HG03521 (cell line): ENCODE results near the gene IL3.

Experiments
- ATAC-seq: cut with Tn5 transposase; IDR thresholded peaks from one replicate; pipeline ENCODE4 v1.9.1; 2021; ENCODE audit warnings: mild to moderate bottlenecking, moderate library complexity; ENCODE audit not compliant: unreplicated experiment

The IL3 gene, protein sequence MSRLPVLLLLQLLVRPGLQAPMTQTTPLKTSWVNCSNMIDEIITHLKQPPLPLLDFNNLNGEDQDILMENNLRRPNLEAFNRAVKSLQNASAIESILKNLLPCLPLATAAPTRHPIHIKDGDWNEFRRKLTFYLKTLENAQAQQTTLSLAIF

DNA sequence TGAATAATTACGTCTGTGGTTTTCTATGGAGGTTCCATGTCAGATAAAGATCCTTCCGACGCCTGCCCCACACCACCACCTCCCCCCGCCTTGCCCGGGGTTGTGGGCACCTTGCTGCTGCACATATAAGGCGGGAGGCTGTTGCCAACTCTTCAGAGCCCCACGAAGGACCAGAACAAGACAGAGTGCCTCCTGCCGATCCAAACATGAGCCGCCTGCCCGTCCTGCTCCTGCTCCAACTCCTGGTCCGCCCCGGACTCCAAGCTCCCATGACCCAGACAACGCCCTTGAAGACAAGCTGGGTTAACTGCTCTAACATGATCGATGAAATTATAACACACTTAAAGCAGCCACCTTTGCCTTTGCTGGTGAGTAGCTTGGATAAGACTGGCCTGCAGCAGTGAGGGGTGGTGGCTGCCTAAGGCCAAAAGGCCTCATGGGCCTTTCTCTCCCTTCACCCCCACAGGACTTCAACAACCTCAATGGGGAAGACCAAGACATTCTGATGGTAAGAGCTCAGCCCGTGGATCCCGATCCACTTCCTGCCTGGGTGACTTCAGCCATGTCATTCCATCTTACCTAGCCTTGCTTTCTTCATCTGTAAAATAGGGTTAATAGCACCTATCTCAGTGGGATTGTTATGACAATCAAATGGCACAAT, at the start of gene IL3:
Gene IL3 (plus strand): TSS at position 155 of the 661 bp plus-strand sequence. CDS start 52 bp downstream, at position 207.
- ATAC-seq = no peak

DNA sequence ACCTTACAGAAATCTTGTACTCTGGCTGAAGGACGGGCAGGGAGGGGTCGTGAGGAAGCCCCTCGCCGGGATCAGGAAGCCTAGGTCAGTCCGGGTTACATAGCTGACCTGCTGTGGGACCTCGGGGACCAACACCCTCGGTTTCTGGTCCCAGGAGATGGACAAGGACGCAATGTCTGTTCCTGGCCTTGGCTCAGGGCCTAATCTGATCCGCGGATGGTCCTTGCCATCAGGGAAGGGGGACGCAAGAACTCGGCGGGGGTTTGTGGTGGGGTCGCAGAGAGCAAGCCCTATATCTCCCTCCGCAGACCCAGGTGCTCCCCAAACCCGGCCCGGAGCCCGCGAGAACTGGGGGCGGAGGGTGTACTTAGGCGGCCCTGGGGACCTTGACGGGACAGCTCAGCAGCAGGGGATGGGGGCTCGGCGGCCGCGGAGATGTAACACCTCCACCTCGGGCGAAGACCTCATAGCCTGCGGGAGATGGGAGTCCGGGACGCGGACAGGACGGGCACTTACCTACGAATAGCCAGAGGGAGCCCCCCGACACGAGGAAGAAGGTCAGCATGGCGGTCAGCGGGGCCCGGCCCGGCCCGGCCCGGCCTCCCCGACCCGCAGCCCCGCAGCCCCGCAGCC, 49.4 kb upstream of the IL3 start:
- no peak for ATAC-seq

DNA sequence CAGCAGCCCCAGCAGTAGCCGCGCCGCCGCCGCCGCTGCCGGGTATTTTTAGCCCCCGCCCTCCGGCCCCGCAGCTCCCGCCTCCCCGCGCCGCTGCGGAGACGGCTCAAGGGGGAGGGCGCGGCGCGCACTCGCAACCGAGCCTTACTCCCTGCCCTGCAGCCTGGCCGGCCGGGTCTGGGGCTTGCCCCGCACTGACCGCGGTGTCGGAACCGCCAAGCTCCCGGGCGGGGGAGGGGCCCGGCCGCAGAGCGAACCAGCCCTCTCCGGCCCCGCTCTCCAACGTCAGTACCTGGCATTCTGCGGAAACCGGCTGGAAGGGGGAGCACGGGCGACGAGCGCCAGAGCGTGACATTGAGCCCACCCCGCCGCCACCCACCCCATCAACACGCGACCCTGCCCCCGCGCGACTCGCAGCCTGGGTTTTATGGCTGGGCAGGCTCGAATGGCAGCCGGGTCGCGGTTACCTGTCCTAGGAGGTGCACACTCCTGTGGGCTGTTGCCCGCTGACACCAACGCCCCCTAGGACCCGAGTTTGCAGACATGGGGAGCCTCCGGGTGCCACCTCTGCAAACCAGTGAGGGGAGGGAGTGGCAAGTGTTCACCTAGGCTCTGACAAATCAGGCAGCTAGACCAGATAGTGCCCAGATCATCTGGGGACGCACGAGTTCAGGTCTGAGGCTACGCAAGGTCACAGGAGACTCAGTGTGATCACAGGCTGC, 48.7 kb upstream of the IL3 start, which contains the start of gene ACSL6:
Gene ACSL6 (minus strand): TSS at position 37 of the 722 bp plus-strand sequence. CDS start 105 bp downstream, outside the sequence.
- ATAC-seq = no peak

DNA sequence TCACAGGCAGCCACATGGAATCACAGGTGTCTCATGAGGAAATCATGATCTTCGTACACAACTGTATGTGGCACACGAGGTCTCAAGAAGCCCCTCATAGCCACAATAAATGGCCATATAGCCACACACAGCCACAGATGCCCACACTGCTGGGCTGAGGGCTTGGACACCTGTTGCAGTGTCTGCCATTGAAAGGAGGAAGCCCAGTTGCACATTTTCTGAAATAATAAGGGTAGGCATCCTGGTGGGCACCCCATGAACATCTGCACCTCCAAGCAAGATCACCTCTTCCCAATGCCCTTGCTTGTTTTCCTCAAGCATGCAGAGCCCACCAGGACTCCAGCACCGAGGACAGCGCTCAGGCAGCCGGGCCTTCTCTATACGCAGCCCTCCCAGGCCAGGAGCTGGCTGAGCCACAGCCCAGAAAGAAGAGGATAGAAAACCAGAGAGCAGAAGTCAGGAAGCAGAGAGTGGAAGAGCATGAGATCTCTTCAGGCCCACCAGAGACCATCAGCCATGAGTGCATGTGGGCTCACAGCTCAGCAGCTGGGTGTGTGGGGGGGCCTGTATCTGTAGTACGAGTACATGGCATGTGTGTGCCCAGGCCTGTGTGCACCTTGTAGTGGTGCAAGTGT, 48.0 kb upstream of the IL3 start:
- ATAC-seq = no peak

DNA sequence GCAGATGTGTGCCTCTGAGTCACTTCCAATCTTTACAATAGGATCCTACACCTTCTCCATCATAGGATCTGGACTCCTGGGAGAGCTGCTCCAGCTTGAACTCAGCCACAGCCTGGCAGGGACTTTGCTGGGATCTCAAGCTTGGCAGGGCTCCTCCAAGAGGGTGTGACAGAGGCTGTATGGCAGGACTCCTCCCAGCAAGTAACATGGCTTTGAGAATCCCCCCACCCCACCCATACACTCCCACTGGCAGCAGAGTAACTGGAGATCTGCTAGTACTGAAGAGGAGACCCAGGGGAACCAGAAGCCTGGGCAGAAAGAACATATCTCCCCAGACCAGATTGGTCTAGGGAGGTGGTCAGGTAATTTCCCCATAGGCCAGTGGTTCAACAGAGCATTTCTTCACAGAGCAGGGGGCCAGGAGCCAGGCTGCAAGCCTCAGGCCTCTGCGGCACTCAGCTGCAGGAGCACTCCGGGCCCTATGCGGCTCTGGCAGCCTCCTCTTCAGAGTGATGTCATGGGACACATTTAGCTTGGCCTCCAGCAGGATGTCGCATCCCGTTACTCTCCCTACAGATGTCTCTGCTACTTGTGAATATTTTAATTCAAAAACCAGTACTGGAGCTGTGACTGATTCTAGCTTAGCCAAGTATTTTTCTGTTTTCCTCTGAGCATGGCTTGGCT, 47.3 kb upstream of the IL3 start:
- ATAC-seq = no peak

DNA sequence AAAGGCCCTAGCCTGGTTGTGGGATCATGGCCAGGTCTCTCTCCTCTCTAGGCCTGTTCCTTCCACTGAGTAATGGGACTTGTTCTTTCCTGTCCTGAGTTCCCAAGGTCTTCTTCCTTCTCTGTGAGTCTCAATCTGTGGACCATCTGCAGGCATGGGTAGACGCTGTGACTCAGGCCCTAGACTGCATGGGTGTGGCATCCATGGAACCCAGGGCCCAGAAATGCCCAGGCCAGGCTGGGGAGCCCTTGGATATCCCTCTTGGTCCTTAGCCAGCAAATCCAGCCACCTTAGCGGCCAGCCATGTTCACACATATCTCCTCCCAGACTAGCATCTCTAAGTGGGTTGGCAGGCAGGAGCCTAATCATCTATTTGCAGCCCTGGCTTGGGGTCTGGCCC, 46.7 kb upstream of the IL3 start:
- ATAC-seq = no peak

DNA sequence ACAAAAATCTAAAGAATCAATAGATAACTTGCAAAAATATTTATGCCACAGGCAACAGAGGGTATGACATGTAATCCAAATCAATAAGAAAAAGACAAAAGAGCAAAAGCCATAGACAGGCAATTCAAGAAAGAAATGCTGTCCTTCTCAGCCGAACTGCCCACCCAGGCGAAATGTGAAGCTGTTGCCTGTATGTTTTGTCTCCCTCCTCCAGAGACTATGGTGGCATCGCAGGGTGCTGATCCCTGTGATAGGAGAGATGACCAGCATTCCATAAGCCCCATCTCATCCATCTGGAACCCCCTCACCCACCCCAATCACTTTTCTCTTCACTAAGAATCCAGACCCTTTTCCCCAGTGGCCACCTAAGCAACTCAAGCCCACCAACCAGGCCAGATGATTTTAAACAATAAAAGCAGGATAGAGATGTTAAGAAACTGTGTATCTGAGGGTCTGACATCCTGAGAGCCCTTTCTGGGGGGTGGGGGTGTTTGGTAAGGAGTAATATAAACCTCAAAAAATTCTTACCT, 43.7 kb upstream of the IL3 start:
- ATAC-seq = no peak

DNA sequence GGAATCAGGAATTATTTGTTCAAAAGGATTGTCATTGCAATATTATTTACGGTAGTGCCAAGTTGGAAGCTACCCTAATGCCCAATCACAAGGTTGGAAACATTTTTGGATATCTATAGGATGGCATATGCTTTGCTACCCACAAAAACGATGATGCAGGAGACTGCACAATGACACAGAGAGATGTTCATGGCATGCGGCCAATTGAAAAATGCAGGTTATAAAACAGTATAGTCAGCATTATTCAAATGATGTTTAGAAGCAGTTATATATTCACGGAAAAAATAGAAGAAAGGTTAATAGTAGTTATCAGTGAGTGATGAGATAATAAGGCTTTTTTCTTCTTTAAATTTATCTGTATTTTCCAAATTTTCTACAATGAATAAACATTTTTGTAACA, 43.1 kb upstream of the IL3 start:
- ATAC-seq = no peak

DNA sequence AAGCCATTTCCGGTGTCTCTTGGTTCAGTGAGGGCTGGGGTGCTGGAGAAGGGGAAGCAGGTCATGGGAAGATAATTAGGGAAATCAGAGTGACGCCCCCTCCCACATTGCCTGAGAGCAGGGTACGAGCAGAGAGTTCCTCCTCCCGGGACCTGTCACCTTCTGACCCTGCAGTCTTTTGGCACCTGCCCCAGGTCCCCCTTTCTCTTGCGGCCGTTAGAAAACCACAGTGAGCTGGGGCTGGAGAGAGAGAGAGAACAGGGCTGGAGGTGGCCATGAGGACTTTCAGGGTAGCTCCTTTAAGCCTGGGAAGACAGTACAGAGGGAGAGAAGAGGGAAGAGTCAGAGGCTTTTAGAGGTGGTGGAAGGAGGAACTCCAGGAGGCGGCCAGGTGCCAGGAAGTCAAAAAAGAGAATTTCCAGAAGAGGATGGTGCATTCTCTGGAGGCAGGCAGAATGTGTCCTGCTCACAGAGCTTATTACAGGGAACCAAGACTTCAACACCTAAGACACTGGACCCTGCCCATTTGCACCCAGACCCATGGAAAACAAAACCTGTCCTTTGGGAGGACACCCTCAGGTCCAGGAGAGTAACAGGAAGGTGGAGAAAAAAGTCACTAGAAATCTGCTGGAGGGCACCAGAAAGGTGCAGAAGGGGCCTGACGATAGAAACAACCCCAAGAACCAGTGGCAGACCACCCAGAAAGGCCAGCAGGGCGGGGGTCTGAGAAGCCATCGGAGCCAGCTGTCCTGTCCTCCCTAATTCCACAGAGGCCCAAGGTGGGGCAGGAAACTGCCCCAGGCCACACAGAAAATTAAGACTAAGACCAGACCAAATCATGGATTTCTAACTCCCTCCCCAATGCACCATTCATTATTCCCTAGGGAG, 42.5 kb upstream of the IL3 start:
- ATAC-seq = no peak

DNA sequence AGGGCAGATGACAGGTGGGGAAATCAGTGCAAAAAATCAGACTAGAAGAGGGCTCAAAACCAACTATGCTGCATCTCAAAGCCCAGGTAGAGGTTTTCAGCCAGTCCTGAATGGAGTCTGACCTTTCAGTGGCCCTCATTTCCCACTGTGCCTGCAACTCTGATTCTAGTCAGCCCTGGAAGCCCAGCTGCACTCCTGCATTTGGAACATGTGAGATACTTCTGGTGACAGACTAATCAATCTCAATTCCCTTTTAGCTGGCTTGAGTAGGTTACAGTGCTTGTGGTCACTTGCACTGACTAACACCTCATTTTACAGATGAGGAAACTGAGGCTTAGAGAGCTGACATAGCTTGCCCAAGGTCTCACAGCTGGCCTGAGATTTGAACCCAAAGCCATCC, 41.1 kb upstream of the IL3 start:
- ATAC-seq = no peak

DNA sequence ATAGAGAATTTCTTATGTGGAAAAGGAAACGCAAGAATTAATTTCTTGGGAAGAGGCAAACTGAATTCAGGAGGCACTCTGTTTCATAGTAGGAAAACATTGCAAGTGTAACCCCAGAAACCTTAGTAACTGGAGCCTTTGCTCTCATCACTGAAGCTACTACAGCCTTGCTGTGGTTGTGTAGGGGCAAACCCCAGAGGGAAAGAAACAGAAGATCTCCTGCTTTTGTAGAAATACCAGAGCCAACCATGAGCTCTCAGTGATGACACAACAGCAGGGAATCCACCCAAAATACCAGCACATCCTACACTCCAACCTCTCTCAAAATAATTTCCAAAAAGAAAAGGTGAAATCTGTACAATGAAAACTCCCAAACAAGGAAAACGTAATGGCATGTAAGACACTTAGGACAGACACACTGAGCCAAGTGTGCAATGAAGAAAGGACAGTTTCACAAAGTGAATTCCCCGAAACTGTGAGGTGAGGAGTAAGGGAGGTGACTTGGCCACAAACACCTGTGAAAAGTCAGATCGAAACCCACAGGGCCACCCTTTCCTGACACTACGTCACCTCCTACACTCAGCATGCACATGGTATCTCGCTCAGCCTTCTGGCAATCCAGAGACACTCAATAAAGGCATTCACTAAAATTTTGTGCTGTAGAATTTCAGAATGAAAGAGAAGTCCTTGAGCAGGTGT, 40.4 kb upstream of the IL3 start:
- peak; percentile 97 for ATAC-seq

DNA sequence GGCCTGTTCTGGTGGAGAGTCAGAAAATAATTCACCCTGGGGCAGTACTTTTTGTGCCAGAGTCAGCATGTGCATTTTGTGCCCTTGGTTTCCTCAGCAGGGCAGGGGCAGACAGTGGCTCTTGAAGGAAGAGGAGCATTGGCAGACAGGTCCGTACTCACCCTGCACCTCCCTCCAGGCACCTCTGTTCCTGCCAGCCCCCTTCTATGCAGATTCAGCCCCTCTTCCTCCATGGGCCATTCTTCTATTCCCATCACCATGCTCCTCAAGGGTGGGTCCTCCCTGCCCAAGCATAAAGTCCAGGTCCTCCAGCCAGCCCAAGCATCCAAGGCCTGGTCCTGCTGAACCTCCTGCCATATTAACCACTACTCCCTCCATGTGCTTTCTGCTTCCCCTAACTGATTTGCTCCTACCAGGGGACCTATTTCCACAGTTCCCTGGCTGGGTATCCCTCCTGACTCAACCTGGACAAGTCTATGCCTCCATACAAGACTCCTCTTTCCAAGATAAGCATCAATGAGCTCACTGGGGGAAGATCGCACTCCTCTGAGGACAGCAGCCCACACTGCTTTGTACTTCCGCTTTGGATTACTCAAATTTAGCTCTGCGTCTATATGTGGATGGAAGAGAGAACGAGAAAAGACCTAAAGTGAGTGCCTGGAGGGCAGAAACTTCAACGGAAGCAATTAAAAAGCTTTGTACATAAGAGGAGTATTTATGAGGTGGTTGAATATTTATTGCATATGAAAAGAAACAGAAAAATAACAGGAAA, 39.7 kb upstream of the IL3 start:
- ATAC-seq = peak; percentile 20

DNA sequence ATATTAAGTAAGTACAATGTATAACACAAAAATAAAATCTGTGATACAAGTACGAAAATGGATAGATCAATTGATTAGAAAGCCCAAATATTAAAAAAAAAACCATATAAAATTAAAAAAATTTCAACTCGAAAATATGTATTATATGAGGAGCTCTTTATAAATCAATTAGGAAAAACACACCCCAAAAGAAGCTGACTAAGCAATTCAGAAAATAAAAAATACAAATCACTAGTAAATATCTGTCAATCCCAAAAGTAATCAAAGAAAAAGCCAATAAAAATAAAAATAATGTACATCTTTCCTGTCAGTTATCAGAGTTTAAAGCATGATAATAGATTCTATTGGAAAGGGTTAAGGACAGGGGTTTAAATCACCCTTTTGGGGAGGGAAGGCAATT, 38.8 kb upstream of the IL3 start:
- ATAC-seq = no peak

DNA sequence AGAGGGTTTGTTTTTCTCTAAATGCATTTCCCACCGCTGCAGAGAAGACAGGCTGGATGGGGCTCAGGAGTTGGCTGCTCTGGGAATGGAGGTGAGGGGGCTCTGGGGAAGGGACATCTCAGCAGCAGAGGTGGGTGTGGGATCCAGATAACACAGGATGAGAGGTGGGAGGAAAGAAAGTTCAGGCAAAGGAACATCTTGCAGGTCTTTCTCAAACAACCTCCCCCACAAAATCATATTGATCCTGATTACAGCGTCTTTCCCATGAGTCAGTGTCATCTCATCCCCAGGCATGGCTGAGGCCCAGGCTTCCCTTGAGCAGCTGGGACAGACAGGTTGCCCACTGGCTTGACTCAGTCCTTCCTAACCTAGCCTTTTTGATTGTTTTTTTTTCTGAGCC, 37.7 kb upstream of the IL3 start:
- no peak for ATAC-seq

DNA sequence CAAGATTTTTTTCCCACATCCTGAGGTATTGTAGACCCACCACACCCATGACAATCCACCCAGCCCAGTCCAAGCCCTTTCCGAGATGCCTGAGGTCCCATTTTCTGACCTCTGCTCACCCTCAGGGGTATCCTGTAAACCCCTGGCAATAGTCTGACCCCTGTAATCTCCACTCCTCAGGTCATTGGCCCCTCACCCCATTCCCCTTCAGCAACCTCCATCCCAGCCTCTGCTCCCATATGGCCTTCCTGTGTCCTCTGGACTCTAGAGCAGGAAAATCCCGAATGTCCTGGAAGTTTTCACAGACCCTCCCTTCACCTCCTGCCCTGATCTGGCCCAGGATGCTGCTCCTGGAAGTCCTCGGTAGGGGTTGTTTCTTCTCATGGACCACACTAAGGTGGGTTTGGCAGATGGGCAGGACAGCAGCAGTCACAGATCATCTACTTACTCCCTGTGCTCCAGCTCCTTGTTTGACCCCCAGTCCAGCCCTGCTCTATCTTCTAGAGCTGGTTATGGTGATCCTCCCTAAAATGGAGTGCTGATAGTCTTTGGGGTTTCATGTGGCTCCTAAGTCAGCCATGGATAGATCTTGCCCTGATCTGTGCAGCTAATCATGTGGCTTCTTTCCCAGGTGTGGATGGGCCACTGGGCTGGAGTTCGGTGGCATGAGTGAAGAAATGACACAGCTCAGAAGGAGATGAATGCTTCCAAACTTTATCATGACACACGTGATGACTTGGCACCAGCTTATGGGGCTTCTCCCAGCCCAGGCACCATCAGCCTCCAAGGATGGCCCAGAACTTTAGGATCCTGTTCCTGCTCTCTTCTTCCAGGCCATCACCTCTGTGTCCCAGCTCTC, 37.0 kb upstream of the IL3 start:
- no peak for ATAC-seq

DNA sequence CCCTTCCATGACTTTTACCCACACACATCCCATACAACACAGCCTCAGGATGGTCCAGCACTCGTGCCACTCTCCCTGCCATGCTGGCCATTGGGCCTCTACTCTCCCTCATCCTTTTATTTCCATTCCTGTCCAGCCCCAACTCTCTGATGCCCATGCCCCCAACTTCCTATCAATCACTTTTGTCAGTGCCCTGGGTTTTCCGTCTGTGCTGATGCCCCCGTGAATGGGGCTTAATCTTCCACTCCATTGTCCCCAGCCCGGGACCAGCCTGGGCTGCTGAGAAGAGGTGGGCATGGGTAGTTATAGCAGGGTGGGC, 36.4 kb upstream of the IL3 start:
- ATAC-seq = no peak

DNA sequence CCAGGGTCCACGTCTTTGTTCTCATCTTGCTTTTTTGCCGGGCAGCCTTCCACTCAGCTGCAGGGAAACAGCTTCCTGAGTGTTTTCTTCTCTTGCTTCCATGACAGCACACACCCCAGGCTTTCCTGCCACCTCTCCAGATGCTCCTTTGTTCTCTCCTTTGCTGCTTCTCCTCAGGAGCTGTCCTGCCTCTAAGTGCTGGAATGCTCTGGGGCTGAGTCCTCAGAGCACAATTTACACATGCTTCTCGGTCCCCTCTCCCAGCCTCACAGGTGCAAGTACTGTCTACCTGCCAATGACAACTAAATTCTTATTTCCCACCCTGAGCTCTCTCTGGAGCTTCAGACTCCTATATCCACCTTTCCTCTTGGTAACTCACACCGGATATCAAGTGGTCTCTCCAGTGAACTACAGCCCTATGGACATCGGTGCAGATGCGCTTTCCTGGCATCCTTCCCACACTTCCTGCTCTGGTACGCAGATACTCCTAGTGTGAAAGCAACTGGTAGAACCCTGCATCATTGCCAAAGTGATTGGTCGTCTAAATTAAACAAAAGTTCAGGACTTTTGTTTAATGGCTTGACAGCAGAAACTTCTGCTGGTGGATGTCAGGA, 35.6 kb upstream of the IL3 start:
- ATAC-seq = no peak
